Hepatocyte (in vitro differentiated cells): ENCODE results near the gene ZNF385B. TPM values are rescaled to one million over a fixed set of nuclear protein-coding genes. Genes with fewer than 3 reads are reported as not detected.

Experiments
- DNase-seq: peaks from one replicate; pipeline ENCODE4 v3.0.0-alpha.2; 2016; ENCODE audit warnings: low spot score
- H2AFZ ChIP-seq: fragments of 200-600 bp; sonication (generic); 2 replicates; pipeline ENCODE4 v1.6.0; 2016; ENCODE audit warnings: antibody characterized with exemption, mild to moderate bottlenecking
- H3K27ac ChIP-seq: fragments of 200-600 bp; sonication (generic); 2 replicates; pipeline ENCODE4 v1.5.1; 2016; ENCODE audit warnings: mild to moderate bottlenecking
- H3K27me3 ChIP-seq: fragments of 200-600 bp; sonication (generic); 2 replicates; pipeline ENCODE4 v1.6.1; 2016
- H3K36me3 ChIP-seq: fragments of 200-600 bp; sonication (generic); replicated peaks from 2 replicates; pipeline ENCODE4 v1.5.1; 2016; ENCODE audit warnings: low read depth; ENCODE audit not compliant: insufficient read depth
- H3K4me1 ChIP-seq: fragments of 200-600 bp; sonication (generic); 2 replicates; pipeline ENCODE4 v1.5.1; 2016; ENCODE audit warnings: mild to moderate bottlenecking, moderate library complexity; ENCODE audit not compliant: insufficient read depth
- H3K4me2 ChIP-seq: fragments of 200-600 bp; sonication (generic); 2 replicates; pipeline ENCODE4 v1.6.0; 2016
- H3K4me3 ChIP-seq: fragments of 200-600 bp; sonication (generic); 2 replicates; pipeline ENCODE4 v1.5.1; 2016; ENCODE audit warnings: mild to moderate bottlenecking
- H3K79me2 ChIP-seq: fragments of 200-600 bp; sonication (generic); 2 replicates; pipeline ENCODE4 v1.6.0; 2017; ENCODE audit warnings: mild to moderate bottlenecking
- H3K9me2 ChIP-seq: fragments of 200-600 bp; sonication (generic); replicated peaks from 2 replicates; pipeline ENCODE4 v1.6.0; 2017; ENCODE audit warnings: mild to moderate bottlenecking; ENCODE audit not compliant: insufficient read depth
- H3K9me3 ChIP-seq: fragments of 200-600 bp; sonication (generic); 2 replicates; pipeline ENCODE4 v1.5.1; 2016; ENCODE audit warnings: low read depth, mild to moderate bottlenecking
- H4K20me1 ChIP-seq: fragments of 200-600 bp; sonication (generic); 2 replicates; pipeline ENCODE4 v1.6.0; 2016; ENCODE audit warnings: mild to moderate bottlenecking; ENCODE audit not compliant: insufficient read depth, poor library complexity, severe bottlenecking
- EZH2 ChIP-seq: fragments of 200-600 bp; sonication (generic); IDR thresholded peaks from 2 replicates; pipeline ENCODE4 v1.6.1; 2016; ENCODE audit warnings: antibody characterized with exemption, mild to moderate bottlenecking, borderline replicate concordance
- EZH2phosphoT487 ChIP-seq: fragments of 200-600 bp; sonication (generic); IDR thresholded peaks from one replicate; pipeline ENCODE4 v1.6.1; 2018; ENCODE audit warnings: antibody characterized with exemption, mild to moderate bottlenecking, low read depth, moderate library complexity; ENCODE audit not compliant: unreplicated experiment, severe bottlenecking
- WGBS: methylation state at CpG from one replicate; pipeline ENCODE4 v1.1.6; 2016; ENCODE audit warnings: low lambda C conversion rate; ENCODE audit errors: missing lambda C conversion rate; 5-methylcytosine and 5-hydroxymethylcytosine counted together
- polyA plus RNA-seq: library from polyadenylated mRNA; unstranded; fragments of >200 nt; fragmentation: Nextera tagmentation; extraction: Ambion mirVana; gene quantifications from 2 replicates; pipeline ENCODE4 v1.2.1, GENCODE V29; 2016
- total RNA-seq: library from RNA; depleted of rRNA; stranded (reverse); fragments of >200 nt; gene quantifications from 2 replicates; pipeline ENCODE4 v1.2.3, GENCODE V29; 2014
- TF ChIP-seq, protein P1 (sequence below): fragments of 200-600 bp; sonication (generic); IDR thresholded peaks from 2 replicates; pipeline ENCODE4 v1.5.1; 2016; ENCODE audit warnings: antibody characterized with exemption, mild to moderate bottlenecking; ENCODE audit not compliant: poor library complexity

Gene ZNF385B
- total and polyA plus RNA-seq, 2 experiments from 2014 or later = 1.8 to 2.4 TPM

DNA sequence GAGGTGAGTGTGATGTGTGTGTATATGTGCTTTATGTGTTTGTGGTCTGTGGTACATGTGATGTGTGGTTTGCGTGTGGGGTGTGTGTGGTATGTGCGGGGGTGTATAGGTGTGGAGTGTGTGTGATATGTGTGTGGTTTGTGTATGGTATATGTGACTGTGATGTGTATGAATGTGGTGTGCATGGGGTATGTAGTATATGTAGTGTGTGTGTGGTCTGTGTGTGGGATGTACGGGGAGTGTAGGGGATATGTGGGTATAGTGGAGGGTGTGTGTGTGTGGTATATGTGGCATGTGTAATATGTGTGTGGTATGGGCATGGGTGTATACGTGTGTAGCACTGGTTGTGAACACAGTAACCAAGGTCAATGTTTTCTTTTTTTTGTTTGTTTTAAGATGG is 87.4 kb downstream of the ZNF385B start:
- no peak for DNase-seq
- no peak overlapping the region for H2AFZ ChIP-seq
- H3K4me2 ChIP-seq = no peak overlapping the region
- 100% methylated on average over 4 of the region's 4 CpGs for WGBS
- H3K4me3 ChIP-seq = no peak overlapping the region
- H3K27me3 ChIP-seq = no peaks in the 10 kb centered on the region
- no peak overlapping the region for H3K27ac ChIP-seq
- H3K79me2 ChIP-seq = no peaks in the 10 kb centered on the region
- TF ChIP-seq, protein P1, sequence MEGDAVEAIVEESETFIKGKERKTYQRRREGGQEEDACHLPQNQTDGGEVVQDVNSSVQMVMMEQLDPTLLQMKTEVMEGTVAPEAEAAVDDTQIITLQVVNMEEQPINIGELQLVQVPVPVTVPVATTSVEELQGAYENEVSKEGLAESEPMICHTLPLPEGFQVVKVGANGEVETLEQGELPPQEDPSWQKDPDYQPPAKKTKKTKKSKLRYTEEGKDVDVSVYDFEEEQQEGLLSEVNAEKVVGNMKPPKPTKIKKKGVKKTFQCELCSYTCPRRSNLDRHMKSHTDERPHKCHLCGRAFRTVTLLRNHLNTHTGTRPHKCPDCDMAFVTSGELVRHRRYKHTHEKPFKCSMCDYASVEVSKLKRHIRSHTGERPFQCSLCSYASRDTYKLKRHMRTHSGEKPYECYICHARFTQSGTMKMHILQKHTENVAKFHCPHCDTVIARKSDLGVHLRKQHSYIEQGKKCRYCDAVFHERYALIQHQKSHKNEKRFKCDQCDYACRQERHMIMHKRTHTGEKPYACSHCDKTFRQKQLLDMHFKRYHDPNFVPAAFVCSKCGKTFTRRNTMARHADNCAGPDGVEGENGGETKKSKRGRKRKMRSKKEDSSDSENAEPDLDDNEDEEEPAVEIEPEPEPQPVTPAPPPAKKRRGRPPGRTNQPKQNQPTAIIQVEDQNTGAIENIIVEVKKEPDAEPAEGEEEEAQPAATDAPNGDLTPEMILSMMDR = no peak
- no peak for TF ChIP-seq EZH2phosphoT487
- TF ChIP-seq EZH2 = no peak
- H3K9me2 ChIP-seq = no peaks in the 10 kb centered on the region
- no peaks in the 10 kb centered on the region for H3K4me1 ChIP-seq
- H3K9me3 ChIP-seq = no peaks in the 10 kb centered on the region
- H3K36me3 ChIP-seq = no peaks in the 10 kb centered on the region
- H4K20me1 ChIP-seq = no peaks in the 10 kb centered on the region

- Histone ChIP-seq H2AFZ (no peak overlapping the region), H3K9me3 (no peaks in the 10 kb centered on the region), H4K20me1 (no peaks in the 10 kb centered on the region), H3K27ac (no peak overlapping the region), H3K4me1 (no peaks in the 10 kb centered on the region), H3K27me3 (no peaks in the 10 kb centered on the region), H3K9me2 (no peaks in the 10 kb centered on the region), H3K36me3 (no peaks in the 10 kb centered on the region), H3K79me2 (no peaks in the 10 kb centered on the region), H3K4me2 (no peak overlapping the region), H3K4me3 (no peak overlapping the region)
- 92% methylated on average over 1 of the region's 1 CpG for WGBS
- TF ChIP-seq, protein P1 = no peak
- TF ChIP-seq EZH2phosphoT487 (no peak), EZH2 (no peak)
- no peak for DNase-seq
Observed at GRCh38 chr2:179772346-179772745, 89.1 kb downstream of the ZNF385B start.

GRCh38 chr2:179771791-179772190 is 89.6 kb downstream of the ZNF385B start:
- H3K4me2 ChIP-seq = no peak overlapping the region
- H4K20me1 ChIP-seq = no peaks in the 10 kb centered on the region
- no peak overlapping the region for H2AFZ ChIP-seq
- H3K9me2 ChIP-seq = no peaks in the 10 kb centered on the region
- TF ChIP-seq EZH2 (no peak), EZH2phosphoT487 (no peak)
- TF ChIP-seq, protein P1 = no peak
- H3K27me3 ChIP-seq = no peaks in the 10 kb centered on the region
- H3K27ac ChIP-seq = no peak overlapping the region
- no peaks in the 10 kb centered on the region for H3K79me2 ChIP-seq
- H3K4me1 ChIP-seq = no peaks in the 10 kb centered on the region
- H3K4me3 ChIP-seq = no peak overlapping the region
- no peak for DNase-seq
- 89% methylated on average over 4 of the region's 4 CpGs for WGBS
- no peaks in the 10 kb centered on the region for H3K9me3 ChIP-seq
- no peaks in the 10 kb centered on the region for H3K36me3 ChIP-seq

- Histone ChIP-seq H3K27ac (no peak overlapping the region), H4K20me1 (no peaks in the 10 kb centered on the region), H3K9me2 (no peaks in the 10 kb centered on the region), H3K4me2 (no peak overlapping the region), H2AFZ (no peak overlapping the region), H3K4me1 (no peaks in the 10 kb centered on the region), H3K36me3 (no peaks in the 10 kb centered on the region), H3K27me3 (no peaks in the 10 kb centered on the region), H3K9me3 (no peaks in the 10 kb centered on the region), H3K79me2 (no peaks in the 10 kb centered on the region), H3K4me3 (no peak overlapping the region)
- TF ChIP-seq EZH2 (no peak), EZH2phosphoT487 (no peak)
- TF ChIP-seq, protein P1 = no peak
- WGBS = 61% methylated on average over 1 of the region's 1 CpG
- no peak for DNase-seq
Observed at GRCh38 chr2:179770029-179770428, 91.4 kb downstream of the ZNF385B start.
